Endodermal cell (in vitro differentiated cells): ENCODE measurements around the gene PRG3. TPM values are rescaled to one million over a fixed set of nuclear protein-coding genes. Genes with fewer than 3 reads are reported as not detected.

Experiments
- DNase-seq: peaks from one replicate; pipeline ENCODE4 v3.0.0-alpha.2; 2017
- H3K27ac ChIP-seq: 2 replicates; pipeline ENCODE4 v1.5.1; 2013; ENCODE audit warnings: mild to moderate bottlenecking, low read depth, low read length, moderate library complexity
- H3K27me3 ChIP-seq: 2 replicates; pipeline ENCODE4 v1.6.1; 2013; ENCODE audit warnings: mild to moderate bottlenecking, low read length, moderate library complexity; ENCODE audit not compliant: insufficient read depth, control insufficient read depth, poor library complexity, severe bottlenecking
- H3K36me3 ChIP-seq: 2 replicates; pipeline ENCODE4 v1.7.0; 2013; ENCODE audit warnings: mild to moderate bottlenecking, low read length, moderate library complexity; ENCODE audit not compliant: control insufficient read depth, insufficient read depth
- H3K4me1 ChIP-seq: one replicate; pipeline ENCODE4 v1.7.0; 2013; ENCODE audit warnings: low read length; ENCODE audit not compliant: control insufficient read depth, insufficient read depth
- H3K4me3 ChIP-seq: 2 replicates; pipeline ENCODE4 v1.5.1; 2013; ENCODE audit warnings: mild to moderate bottlenecking, low read length, moderate library complexity
- H3K9ac ChIP-seq: 2 replicates; pipeline ENCODE4 v1.6.1; 2013; ENCODE audit warnings: mild to moderate bottlenecking, low read length, moderate library complexity; ENCODE audit not compliant: poor library complexity, severe bottlenecking; ENCODE audit errors: extremely low read depth
- H3K9me3 ChIP-seq: 2 replicates; pipeline ENCODE4 v1.6.1; 2013; ENCODE audit warnings: mild to moderate bottlenecking, low read length, moderate library complexity; ENCODE audit not compliant: control insufficient read depth
- H3K27ac Mint-ChIP-seq: 2 replicates; pipeline ENCODE4 v1.8.0; 2020; ENCODE audit warnings: mixed read lengths
- H3K27me3 Mint-ChIP-seq: 2 replicates; pipeline ENCODE4 v1.8.0; 2021; ENCODE audit warnings: mild to moderate bottlenecking, mixed read lengths; ENCODE audit not compliant: insufficient read depth
- H3K36me3 Mint-ChIP-seq: 2 replicates; pipeline ENCODE4 v1.8.0; 2020; ENCODE audit warnings: low read depth, mixed read lengths
- H3K4me1 Mint-ChIP-seq: 2 replicates; pipeline ENCODE4 v1.8.0; 2020; ENCODE audit warnings: mixed read lengths
- H3K4me3 Mint-ChIP-seq: 2 replicates; pipeline ENCODE4 v1.8.0; 2020; ENCODE audit warnings: mild to moderate bottlenecking, moderate library complexity, mixed read lengths
- H3K9me3 Mint-ChIP-seq: 2 replicates; pipeline ENCODE4 v1.8.0; 2020; ENCODE audit warnings: mild to moderate bottlenecking, mixed read lengths
- CTCF ChIP-seq: fragments of 200-600 bp; sonication (generic); conservative IDR thresholded peaks from 2 replicates; pipeline ENCODE4 v1.5.0; 2021; ENCODE audit warnings: antibody characterized with exemption, mild to moderate bottlenecking
- WGBS, 2 experiments: methylation state at CpG; one replicate each; pipeline versions ENCODE4 v1.1.5 to v1.1.7; 2013; ENCODE audit warnings: missing lambda C conversion rate in 2 of 2, mixed read lengths in 1 of 2; ENCODE audit not compliant: insufficient coverage in 1 of 2, insufficient read length in 1 of 2; 5-methylcytosine and 5-hydroxymethylcytosine counted together
- total RNA-seq, 2 donors: library from RNA; stranded (reverse); fragmentation: NEBNext Ultra II Directional in 1 of 2; extraction: Animal tissue kit (Norgen Biotek cat#: 25700) in 1 of 2; gene quantifications; 2 replicates in 1 of 2; 3 replicates in 1 of 2; pipeline ENCODE4 v1.2.1, GENCODE V29; 2021

Gene PRG3
- total RNA-seq, 2 donors from 2014 or later: not detected

GRCh38 chr11:57416436-57416835, 35.5 kb upstream of the PRG3 start:
- peaks cover 36% of the 10 kb centered on the region for H3K36me3 Mint-ChIP-seq

GRCh38 chr11:57414612-57415212, 33.8 kb upstream of the PRG3 start:
- no peak overlapping the region for H3K9ac ChIP-seq
- TF ChIP-seq CTCF: no peak
- peaks cover 8% of the 10 kb centered on the region for H3K36me3 ChIP-seq
- H3K4me3 ChIP-seq: no peak overlapping the region
- Mint-ChIP-seq H3K36me3 (peaks cover 45% of the 10 kb centered on the region), H3K4me1 (no peaks in the 10 kb centered on the region), H3K9me3 (peaks cover 4% of the 10 kb centered on the region), H3K4me3 (no peak overlapping the region), H3K27ac (no peak overlapping the region), H3K27me3 (no peaks in the 10 kb centered on the region)
- no peak for DNase-seq
- no peaks in the 10 kb centered on the region for H3K4me1 ChIP-seq
- no peak overlapping the region for H3K27ac ChIP-seq
- no peaks in the 10 kb centered on the region for H3K27me3 ChIP-seq
- no peaks in the 10 kb centered on the region for H3K9me3 ChIP-seq
- 94 to 95% methylated on average over 7 to 11 of the region's 11 CpGs for WGBS, 2 experiments

More at GRCh38 chr11:57416436-57416835, 35.5 kb upstream of the PRG3 start:
- Mint-ChIP-seq H3K4me1 (no peaks in the 10 kb centered on the region), H3K4me3 (no peak overlapping the region), H3K9me3 (no peaks in the 10 kb centered on the region), H3K27me3 (no peaks in the 10 kb centered on the region), H3K27ac (no peak overlapping the region)
- H3K36me3 ChIP-seq: peaks cover 8% of the 10 kb centered on the region
- DNase-seq: no peak
- no peak for TF ChIP-seq CTCF
- no peak overlapping the region for H3K9ac ChIP-seq
- no peaks in the 10 kb centered on the region for H3K27me3 ChIP-seq
- H3K27ac ChIP-seq: no peak overlapping the region
- no peak overlapping the region for H3K4me3 ChIP-seq
- H3K9me3 ChIP-seq: no peaks in the 10 kb centered on the region
- no peaks in the 10 kb centered on the region for H3K4me1 ChIP-seq
- 91 to 96% methylated on average over 3 of the region's 3 CpGs for WGBS, 2 experiments

GRCh38 chr11:57413681-57414080, 32.7 kb upstream of the PRG3 start:
- no peak for DNase-seq
- 82 to 83% methylated on average over 4 of the region's 4 CpGs for WGBS, 2 experiments
- TF ChIP-seq CTCF: no peak
- H3K9me3 ChIP-seq: no peaks in the 10 kb centered on the region
- H3K4me1 ChIP-seq: no peaks in the 10 kb centered on the region
- H3K36me3 Mint-ChIP-seq: peaks cover 43% of the 10 kb centered on the region
- H3K4me3 Mint-ChIP-seq: no peak overlapping the region
- H3K27me3 Mint-ChIP-seq: no peaks in the 10 kb centered on the region
- H3K9ac ChIP-seq: no peak overlapping the region
- H3K4me1 Mint-ChIP-seq: no peaks in the 10 kb centered on the region
- H3K27ac Mint-ChIP-seq: no peak overlapping the region
- H3K9me3 Mint-ChIP-seq: peaks cover 4% of the 10 kb centered on the region
- peaks cover 8% of the 10 kb centered on the region for H3K36me3 ChIP-seq
- H3K27me3 ChIP-seq: no peaks in the 10 kb centered on the region
- H3K4me3 ChIP-seq: no peak overlapping the region
- H3K27ac ChIP-seq: no peak overlapping the region
